ENCODE measurements around the gene MYF5. TPM values are rescaled to one million over a fixed set of nuclear protein-coding genes. Genes with fewer than 3 reads are reported as not detected.
A peak's percentile ranks its signal among the peaks of the same experiment; 100 is the strongest.

The MYF5 gene
- total RNA-seq, 1 experiment from 2014 or later, result not detected

DNA sequence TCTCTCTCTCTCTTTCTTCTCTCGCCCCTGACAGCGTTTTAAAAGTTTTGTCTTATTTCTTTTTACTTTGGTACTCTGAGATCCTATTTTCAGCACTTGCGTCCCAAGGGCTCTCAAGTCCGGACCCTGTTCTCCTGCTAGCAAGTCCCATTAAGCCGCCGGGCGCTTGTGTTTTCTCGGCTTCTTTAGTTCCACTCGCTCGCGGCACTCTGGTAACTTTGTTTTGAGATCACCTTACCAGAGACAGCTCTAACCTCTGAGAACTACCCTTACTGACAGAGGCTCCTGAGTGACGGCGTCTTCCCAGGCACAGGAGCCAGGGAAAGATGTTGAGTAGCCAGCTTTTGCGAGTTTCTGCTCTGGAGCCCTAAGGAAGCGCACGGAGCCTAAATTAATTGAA is 2.7 kb upstream of the MYF5 start (continued):
- TF ChIP-seq, protein P1, sequence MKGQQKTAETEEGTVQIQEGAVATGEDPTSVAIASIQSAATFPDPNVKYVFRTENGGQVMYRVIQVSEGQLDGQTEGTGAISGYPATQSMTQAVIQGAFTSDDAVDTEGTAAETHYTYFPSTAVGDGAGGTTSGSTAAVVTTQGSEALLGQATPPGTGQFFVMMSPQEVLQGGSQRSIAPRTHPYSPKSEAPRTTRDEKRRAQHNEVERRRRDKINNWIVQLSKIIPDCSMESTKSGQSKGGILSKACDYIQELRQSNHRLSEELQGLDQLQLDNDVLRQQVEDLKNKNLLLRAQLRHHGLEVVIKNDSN (CRISPR knock-in tag; IDR thresholded peaks at IDR 0.05), result no peak
- no peak for TF ChIP-seq TP53 (CRISPR knock-in tag; IDR thresholded peaks at IDR 0.05)
- no peak for TF ChIP-seq MYBL2 (CRISPR knock-in tag; IDR thresholded peaks at IDR 0.05)

- no peak; the same call in 1 of the 2 replicates for ATAC-seq
- Mint-ChIP-seq H3K27me3 (ENCODE audit: low read depth) (peaks cover 85% of the 10 kb centered on the region), H3K9me3 (no peaks in the 10 kb centered on the region), H3K27ac (no peak overlapping the region), H3K4me1 (peaks cover 59% of the 10 kb centered on the region), H3K4me3 (peak overlapping the region; percentile 75), H3K36me3 (no peaks in the 10 kb centered on the region)
- CTCF ChIA-PET, result interaction anchor here (0.6 to 1.8 kb wide), 5 partner anchors 28 to 125 kb away, joined by 3 to 10 read pairs (median 3); no protein-coding TSS in a partner anchor
- DNase-seq (ENCODE audit: low spot score), result no peak
- POLR2A ChIA-PET, result no interaction called here
- TF ChIP-seq SP1 (CRISPR knock-in tag; conservative IDR thresholded peaks at IDR 0.05) (no peak), TEAD1 (CRISPR knock-in tag; IDR thresholded peaks at IDR 0.05) (no peak), NR1H2 (CRISPR knock-in tag; IDR thresholded peaks at IDR 0.05) (no peak), ZNF281 (CRISPR knock-in tag; IDR thresholded peaks at IDR 0.05) (no peak), NFATC4 (CRISPR knock-in tag; IDR thresholded peaks at IDR 0.05) (no peak), ZNF317 (CRISPR knock-in tag; IDR thresholded peaks at IDR 0.05; ENCODE audit: borderline replicate concordance, low read depth) (no peak), ZNF138 (CRISPR knock-in tag; conservative IDR thresholded peaks at IDR 0.05) (no peak), NFE2L1 (CRISPR knock-in tag; IDR thresholded peaks at IDR 0.05) (no peak), NFYB (CRISPR knock-in tag; conservative IDR thresholded peaks at IDR 0.05; ENCODE audit: low read depth) (no peak), FOXP1 (CRISPR knock-in tag; IDR thresholded peaks at IDR 0.05; ENCODE audit: borderline replicate concordance) (no peak)
- TF ChIP-seq, protein P2, sequence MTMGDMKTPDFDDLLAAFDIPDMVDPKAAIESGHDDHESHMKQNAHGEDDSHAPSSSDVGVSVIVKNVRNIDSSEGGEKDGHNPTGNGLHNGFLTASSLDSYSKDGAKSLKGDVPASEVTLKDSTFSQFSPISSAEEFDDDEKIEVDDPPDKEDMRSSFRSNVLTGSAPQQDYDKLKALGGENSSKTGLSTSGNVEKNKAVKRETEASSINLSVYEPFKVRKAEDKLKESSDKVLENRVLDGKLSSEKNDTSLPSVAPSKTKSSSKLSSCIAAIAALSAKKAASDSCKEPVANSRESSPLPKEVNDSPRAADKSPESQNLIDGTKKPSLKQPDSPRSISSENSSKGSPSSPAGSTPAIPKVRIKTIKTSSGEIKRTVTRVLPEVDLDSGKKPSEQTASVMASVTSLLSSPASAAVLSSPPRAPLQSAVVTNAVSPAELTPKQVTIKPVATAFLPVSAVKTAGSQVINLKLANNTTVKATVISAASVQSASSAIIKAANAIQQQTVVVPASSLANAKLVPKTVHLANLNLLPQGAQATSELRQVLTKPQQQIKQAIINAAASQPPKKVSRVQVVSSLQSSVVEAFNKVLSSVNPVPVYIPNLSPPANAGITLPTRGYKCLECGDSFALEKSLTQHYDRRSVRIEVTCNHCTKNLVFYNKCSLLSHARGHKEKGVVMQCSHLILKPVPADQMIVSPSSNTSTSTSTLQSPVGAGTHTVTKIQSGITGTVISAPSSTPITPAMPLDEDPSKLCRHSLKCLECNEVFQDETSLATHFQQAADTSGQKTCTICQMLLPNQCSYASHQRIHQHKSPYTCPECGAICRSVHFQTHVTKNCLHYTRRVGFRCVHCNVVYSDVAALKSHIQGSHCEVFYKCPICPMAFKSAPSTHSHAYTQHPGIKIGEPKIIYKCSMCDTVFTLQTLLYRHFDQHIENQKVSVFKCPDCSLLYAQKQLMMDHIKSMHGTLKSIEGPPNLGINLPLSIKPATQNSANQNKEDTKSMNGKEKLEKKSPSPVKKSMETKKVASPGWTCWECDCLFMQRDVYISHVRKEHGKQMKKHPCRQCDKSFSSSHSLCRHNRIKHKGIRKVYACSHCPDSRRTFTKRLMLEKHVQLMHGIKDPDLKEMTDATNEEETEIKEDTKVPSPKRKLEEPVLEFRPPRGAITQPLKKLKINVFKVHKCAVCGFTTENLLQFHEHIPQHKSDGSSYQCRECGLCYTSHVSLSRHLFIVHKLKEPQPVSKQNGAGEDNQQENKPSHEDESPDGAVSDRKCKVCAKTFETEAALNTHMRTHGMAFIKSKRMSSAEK (CRISPR knock-in tag; IDR thresholded peaks at IDR 0.05; ENCODE audit: borderline replicate concordance), result no peak
- TF ChIP-seq, protein P3, sequence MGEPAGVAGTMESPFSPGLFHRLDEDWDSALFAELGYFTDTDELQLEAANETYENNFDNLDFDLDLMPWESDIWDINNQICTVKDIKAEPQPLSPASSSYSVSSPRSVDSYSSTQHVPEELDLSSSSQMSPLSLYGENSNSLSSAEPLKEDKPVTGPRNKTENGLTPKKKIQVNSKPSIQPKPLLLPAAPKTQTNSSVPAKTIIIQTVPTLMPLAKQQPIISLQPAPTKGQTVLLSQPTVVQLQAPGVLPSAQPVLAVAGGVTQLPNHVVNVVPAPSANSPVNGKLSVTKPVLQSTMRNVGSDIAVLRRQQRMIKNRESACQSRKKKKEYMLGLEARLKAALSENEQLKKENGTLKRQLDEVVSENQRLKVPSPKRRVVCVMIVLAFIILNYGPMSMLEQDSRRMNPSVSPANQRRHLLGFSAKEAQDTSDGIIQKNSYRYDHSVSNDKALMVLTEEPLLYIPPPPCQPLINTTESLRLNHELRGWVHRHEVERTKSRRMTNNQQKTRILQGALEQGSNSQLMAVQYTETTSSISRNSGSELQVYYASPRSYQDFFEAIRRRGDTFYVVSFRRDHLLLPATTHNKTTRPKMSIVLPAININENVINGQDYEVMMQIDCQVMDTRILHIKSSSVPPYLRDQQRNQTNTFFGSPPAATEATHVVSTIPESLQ (CRISPR knock-in tag; IDR thresholded peaks at IDR 0.05), result no peak
- TF ChIP-seq, protein P4, sequence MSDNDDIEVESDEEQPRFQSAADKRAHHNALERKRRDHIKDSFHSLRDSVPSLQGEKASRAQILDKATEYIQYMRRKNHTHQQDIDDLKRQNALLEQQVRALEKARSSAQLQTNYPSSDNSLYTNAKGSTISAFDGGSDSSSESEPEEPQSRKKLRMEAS (CRISPR knock-in tag; IDR thresholded peaks at IDR 0.05), result no peak
Observed at GRCh38 chr12:80714846-80715245, 1.9 kb upstream of the MYF5 start.
